Measurements from ENCODE around the gene OCA2.

The OCA2 gene

DNA sequence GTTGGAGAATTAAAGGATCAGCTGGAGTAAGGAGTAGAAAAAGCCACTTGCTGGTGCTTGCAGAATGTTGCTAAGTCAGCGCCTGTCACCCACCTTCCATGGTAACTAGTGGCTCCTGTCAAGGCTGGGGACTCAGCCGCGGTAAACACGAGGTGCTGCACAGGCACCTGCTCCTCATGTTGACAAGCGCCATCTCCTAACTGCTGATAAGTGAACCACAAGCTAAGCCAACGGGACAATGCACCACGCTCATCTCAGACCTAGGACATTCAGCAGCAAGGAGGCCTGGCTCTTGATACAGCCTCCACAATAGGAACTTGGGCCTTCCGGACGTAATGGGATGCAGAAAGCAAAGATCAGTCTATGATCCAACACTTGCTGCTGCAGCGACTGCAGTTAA lies 264.4 kb downstream of the OCA2 start:
- no peak for DNase-seq

DNA sequence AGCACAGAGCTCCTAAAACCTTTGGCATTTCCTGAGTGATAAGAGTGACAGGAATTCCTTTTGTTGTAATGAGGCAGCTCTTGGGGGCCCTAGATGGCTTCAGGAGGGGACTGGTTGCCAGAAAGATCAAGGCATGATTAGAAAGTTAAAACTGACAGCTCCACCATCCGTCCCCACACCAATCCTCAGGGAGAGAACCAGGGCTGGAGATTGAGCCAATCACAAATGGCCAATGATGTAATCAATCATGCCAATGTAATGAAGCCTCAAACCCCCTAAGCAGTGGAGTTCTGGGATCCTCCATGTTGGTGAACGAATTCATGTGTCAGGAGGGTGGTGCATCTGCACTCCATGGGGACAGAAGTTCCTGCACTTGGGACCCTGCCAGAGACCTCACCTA lies 265.1 kb downstream of the OCA2 start:
- no peak for DNase-seq

DNA sequence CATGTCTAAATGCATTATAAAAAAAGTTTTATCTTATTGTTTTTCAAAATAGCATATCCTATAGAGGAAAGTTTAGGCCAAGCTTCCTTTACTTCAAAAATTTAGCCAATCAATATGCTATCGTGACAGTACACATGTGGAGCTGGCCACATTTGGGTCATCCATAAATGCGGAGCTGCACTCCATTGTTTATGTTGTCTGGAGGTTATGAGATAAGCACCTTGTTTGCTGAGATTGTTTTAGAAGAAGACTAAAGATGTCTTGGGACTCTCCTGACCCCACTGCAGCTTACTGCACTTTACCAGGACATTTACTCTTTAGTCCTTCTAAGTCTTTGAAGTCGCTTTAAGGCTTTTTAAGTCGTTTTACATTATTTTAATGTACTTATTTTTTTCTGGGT lies 265.9 kb downstream of the OCA2 start:
- no peak for DNase-seq

DNA sequence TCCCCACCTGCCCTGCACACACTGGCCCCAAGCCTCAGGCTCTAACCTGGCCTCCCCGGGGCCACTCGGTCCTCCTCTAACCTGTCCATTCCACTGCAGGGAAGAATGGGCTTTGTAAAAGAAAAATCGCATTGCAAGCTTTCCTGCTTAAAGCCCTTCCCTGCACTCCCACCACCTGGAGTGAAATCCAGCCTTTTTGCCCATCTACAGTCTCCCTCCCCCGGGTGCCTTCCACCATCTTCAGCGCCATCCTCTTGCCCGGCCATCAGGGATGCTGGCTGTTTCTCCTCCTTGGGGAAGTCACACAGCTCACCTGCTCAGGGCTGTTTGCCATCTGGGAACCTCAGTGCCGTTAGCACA lies 266.9 kb downstream of the OCA2 start:
- DNase-seq = no peak

DNA sequence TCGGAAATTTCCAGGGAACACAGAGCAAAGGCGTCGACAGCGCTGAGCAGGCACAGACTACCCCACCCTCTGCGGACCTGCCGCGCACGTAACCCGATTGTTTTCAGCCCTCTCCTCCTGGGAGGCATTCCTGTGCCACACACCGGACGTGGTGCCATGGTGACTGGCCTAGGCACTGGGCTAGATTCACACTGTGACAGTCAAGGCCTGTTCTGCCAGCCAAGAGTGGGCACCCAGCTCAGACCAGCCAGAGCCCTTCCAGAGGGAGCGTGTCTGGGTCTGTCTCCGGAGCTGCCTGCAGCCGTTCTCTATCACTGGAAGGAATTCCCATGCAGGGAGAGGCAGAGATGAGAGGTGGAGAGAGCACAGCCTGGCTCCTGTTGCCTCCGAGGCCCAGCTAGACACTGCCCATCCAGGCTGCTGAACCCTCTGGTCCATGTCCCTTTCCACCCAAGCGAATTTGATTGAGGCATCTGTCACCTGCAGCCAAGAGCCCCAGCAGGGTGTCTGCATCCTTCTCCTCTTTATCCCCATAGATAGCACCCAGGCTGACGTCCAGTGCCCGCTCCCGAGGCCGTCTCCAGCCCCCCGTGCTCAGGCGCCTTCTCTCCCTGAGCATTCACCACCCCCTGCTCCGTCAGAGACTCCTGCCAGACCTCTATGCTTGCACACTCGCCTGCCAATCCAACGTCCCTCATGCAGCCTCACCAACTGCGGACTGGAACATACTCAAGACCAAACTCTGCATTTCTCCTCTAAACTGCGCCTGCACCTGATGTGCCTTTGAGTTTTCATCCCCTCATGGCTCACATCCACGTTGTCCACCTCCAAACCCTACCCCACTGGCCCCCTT lies 267.5 kb downstream of the OCA2 start:
- DNase-seq = no peak

DNA sequence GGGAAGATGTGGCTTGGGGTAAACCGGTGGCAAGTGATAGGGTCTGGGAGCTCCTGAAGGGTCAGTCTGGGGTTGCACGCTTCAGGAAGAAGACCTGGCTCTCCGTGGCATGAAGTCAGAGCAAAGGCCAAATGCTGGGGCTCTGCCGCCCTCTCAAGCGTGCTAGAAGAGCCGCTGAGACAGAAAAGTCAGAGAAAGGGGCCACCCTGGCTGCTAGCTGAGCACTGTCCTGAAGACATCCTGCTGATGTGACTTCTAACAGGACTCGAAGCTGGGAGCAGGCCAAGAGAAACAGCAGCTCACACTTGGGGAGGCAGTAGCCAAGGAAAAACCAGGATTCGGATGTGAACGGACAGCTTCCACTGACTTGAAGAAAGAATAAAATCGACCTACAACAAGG lies 270.4 kb downstream of the OCA2 start:
- DNase-seq = no peak

DNA sequence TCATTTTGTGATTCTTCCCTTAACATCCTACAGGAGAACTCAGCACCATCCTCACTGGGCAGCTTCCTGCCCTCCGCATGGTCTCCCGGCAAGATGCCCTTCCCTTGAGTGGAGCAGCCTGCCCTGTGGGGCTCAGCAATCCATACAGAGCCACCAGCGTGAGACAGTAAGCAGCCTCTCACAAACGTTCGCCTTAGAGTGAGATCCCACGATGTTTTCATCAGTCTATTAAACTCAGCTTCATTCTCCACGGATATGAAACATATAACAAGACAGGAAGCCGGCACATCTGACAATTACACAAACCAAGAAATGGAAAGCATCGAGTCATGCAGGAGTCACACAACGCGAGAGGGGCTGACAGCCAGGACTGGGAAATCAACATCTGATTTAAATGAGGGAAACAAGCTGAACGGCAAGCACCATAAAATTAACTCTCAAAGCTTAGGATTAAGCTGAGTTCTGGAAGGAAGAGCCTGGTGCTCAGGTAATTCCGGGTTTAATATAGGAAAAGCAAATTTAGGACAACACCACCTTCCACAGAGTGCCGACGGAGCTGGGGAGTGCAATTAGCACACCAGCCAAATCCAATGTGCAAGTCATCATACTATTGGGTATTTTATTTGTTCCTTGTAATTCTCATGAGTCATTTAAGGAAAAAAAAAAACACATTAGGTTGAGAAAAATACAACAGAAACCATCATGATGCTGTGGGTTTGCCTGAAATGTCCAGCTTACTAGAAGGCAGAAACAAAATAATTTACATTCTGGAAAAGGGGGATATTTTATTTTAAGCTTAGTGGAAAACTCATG lies 272.0 kb downstream of the OCA2 start:
- DNase-seq = no peak

DNA sequence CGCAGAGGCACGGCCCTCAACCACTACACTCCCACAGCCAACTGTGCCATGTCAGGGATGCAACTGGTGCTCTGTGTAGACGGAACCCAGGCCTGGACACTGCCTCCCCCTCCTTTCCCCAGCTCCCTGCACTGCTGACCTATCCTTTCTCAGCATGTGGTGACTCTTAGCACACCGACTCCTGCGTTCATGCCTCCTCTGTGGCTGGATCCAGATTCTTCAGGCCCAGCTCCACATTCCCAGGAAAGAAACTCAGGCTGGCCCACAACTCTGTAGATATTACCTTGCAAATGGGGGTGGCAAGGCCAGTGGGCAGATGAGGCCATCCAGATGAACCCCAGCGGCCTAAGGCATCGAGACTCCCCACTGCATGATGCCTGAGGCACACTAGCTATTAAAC lies 272.7 kb downstream of the OCA2 start:
- DNase-seq = no peak

DNA sequence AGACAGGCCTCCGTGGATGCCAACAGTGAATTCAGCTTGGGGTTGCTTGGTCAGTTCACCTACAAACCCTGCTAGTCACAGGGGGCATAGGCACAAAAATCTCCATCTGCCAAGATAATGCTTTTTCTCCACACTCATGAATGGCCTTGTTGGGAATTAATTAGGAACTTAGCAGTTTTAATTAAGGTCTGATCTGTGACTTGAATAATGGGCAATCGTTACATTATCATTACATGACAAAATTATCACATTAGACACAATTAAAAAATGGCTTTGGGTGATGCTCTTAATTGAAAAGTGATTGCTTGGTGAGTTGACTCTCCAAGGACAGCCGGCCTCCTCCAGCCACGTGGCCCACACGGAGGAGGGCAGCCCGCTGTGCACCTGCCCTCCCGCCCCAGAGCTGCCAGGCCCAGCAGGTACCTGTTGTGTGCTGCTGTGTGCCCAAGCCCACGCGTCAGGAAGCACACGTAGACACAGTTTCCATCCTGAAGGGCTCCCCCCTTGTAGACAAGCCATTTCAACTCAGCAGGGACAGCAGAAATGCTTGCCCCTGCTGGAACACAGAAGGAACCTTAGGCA lies 274.2 kb downstream of the OCA2 start:
- DNase-seq = no peak

DNA sequence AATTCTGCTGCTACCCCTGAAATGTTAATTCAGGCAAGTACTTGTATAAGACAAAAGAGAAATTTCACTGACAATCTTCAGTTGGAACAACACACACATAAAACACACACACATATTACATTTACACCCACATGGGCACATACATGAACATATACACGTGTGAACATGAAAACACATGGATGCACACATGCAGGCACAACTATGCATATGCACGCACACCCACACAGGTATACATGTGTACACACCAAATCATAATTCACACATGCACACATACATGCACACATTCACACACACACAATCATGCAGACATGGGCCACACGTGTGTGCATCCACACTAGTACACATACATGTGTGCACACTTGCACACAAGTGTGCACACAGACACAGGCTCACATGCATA lies 277.8 kb downstream of the OCA2 start:
- DNase-seq = no peak

DNA sequence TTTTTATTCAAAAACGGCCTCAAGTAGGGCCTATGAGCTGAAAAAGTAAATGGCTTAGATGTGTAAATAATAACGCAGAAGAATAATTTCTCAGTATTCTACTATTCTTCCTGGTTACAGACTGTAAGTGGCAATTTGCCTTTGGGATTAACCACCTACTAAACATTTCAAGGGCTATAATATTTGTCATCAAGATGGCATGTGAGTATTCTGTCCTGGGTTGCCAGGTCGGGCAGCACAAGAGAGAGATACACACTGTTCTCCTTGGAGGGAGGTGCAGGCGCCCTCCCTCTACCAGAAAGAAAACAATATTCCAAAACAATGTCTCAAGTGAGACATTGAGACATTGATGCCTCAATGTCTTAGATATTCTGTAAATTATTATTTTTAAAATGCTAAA lies 278.4 kb downstream of the OCA2 start:
- no peak for DNase-seq

DNA sequence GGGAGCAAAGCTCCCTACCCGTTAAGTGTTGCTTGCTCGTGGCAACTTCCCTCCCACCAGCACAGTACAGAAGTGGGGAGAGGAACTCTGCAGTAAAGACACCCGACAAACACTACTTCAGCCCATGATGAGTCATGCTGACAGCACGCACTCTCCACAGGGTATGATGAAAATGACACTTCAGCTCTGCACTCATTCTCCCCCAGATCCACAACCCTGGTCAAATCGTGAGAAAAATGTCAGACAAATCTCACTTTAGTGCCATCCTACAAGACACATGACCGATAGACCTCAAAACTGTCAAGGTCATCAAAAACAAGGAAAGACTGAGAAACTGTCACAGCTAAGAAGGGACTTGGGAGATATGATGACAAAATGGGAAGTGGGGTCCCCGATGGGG lies 278.9 kb downstream of the OCA2 start:
- no peak for DNase-seq

DNA sequence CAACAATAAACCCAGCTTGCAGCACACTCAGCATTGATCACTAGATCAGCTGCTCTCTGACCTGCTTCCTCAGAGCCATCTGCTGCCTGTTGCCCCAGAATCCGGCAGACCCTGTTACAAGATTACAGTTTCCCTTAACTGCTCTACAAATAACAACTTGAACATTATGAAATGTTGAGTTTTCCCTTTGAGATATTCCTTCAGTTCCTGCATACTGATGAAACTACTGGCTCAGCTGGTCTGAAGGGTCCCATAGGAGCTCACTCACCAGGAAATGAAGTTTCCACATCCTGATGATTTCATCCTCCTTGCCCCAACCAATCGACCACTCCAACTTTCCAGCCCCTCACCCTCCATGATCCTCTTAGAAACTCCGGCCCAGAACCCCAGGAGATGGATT lies 281.9 kb downstream of the OCA2 start:
- DNase-seq = no peak

DNA sequence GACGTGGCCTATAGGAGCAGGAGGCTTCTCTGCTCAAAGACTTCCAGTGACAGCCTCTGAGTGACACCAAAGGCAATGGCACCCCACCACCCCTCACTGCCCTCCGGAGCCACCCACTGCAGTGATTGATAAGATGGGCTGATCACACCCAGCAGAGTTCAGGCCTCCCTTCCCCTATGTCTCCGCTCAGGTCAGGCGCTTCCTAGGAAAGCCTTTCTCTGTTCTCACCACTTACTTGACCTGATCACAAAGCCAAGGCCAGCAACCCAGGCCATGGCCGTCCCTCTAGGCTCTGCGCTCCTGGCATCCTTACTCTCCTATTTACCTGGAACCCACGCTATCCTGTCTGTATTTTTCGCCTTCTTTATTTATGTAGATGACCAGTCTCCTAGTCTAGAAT lies 282.3 kb downstream of the OCA2 start:
- no peak for DNase-seq

DNA sequence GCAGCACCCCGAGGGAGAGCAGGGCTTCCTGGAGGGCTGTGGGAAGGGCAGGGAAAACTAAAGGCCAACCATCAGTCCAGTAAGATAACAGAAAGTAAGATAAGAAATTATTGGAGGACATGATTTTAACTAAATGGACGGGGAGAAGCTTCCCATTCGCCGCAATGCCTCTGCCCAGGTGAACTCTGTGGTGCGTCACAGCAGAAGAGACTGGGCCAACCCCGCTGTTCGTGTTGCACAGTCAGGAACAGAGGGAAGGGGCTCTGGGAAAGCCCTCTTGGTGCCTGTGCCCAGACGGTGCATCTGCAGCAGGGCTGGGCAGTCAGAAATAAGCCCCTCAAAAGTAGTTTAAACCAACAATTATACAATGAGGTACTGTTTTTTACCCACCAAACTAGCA lies 284.1 kb downstream of the OCA2 start:
- no peak for DNase-seq

DNA sequence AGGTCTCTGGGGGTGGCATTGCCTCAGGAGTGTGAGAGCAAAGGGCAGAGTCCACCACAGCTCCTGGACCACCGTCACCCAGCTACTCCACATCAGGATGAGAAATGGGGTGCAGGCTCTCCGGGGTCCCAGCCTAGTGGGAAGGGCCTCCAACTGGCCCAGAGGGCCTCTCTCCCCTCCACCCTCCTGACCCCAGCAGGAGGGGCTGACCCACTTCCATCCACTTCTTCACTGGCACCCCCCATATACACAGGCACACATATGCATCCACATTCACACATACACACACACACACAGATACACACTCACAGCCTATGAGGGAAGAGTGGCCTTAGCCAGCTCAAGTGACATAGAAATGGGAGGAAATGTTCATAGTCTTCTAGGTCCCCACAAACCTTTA lies 286.0 kb downstream of the OCA2 start:
- DNase-seq = no peak

DNA sequence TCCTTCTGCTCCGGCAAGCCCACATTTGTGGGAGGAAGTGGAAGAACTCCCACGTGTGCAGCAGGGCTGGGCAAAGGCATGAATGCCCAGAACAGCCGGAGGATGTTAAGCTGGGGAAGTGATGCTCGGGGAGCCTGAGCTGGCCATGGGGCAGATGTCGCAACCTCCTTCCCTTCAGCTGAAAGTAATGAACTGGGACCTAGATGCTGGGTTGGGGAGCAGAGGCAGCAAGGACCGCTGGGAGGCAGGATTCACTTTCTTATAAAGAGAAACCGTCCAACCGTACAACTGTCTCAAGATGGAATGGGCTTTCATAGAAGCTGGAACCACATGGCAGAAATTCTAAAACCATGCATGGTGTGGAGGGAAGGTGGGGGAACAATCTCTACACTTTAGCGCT lies 290.9 kb downstream of the OCA2 start:
- DNase-seq = no peak

DNA sequence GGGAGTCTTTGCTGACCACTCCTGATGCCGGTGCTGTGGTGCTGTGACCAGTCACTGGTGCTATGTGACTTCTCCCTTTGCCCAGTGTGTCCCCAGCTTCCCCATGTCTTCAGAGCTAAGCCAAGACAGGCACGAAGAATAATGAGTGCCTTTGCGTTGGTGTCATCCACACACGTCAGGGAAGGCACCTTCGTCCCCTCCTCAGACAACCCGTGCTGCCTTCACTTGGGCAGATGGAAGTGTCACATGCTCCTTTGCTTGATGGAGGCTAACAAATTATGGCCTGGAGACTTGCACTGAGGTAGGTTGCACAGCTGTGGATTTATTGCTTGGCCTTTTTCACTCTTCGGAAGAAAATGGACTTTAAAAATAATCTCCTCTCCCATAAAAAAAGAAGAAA lies 291.8 kb downstream of the OCA2 start:
- no peak for DNase-seq

DNA sequence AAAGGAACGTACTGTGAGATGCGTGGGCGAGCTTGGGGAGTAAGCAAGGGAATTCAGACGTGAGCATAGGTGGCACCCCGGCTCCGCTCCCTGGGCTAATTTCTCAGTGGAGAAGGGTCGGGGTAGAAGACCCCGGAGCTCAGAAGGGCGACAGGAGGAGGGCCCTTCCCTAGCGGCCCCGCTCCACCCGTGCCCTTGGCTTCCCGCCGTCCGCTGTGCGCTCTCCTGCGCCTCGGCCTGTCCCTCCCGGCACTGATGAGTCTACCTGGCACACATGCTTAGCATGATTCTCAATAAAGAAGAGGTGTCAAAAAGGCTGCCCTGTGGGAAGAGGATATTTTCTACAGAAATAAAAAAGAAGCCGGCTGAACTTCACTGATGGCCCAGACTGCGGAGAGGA lies 292.7 kb downstream of the OCA2 start:
- DNase-seq = no peak

DNA sequence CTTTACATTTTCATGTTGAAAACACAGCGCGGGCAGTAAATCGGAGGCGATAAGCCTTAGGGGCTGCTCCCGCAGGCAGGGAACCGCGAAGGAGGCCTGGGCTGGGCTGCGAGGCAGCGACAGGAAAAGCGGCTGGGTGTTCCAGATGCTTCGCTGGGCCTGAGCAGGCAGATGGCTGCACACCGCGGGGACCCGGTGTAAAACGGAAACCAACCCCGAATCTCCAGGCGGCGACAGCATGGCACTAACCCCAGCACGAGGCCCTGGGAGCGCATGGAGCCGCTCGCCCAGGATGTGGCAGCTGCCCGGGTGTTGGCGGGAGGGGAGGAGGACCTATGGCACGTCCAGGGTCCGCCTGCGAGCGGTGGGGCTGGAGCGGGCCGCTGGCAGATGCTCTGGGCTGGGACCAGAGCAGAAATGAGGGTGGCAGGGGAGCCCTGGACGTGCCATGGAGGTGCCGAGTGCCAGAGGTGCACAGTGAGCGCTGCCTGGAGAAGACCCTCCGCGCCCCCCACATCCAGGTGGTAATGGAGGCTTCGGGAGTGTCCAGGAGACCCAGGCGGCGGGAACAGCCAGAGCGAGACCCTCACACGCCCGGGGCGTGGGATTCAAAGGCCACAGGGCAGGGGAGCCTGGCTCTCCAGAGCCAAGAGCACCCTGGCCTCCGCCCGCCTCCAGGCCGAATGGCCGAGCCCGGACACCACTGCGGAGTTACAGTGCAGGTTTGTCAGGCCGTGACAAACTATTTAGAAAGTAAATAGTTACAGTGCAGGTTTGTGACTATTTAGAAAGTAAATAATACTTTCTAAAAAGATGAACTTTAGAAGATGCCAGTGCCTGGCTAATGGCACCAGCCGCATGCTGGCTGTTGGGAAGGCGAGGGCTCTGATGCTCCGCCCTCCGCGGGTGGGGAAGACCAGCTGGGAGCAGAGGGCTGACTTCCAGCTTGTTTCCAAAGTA lies 293.6 kb downstream of the OCA2 start:
- DNase-seq = no peak

DNA sequence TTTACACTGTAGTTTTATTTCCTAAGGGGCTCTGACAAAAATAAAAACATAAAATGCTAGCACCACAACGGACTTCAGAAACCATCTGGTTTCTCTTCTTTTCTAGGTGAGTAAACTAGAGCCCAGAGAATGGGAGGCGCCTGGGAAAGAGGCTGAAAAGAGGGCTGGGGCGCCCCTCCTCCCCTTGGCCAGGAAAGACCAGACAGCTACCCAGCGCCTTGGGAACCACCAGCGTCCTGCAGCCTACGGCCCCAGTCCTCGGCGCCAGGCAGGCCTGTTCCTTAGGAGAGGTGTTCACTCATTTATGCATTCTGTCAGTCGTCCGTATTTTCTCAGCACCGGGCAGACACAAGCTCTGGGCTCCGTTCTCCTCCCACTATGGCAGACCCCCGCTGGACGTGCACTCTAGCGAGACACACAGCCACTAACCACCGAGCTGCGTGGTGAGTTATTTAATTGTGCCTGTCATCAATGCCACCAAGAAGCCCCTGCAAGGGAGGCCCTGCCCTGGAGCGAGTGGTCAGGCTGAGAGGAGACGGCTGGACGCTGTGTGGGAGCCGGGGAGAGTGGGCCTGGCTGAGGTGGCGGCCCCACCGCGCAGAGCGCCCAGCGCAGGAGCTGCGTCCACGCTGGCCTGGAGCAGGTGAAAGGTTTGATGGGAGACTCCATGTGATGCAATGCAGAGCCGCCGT lies 294.4 kb downstream of the OCA2 start:
- no peak for DNase-seq

DNA sequence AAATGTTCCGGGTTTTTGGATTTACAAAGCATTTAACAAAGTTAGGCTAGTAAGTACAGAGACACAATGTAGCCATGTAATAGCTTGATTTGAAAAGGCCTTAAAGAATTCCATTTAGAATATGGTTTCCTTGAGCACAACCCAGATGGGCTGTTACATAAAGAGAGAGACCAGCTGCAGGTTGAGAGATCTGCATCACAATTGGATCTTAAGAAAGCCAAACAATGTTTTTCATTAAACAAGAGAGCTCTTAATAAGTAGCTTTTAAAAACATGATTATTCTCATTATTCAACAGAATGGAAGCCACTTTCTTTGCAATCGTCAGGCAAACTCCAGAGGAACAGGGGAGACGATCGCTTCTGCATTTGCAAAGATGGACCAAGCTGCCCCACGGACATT lies 300.3 kb downstream of the OCA2 start:
- DNase-seq = no peak

Data from CD4-positive, alpha-beta T cell treated with Interleukin-21 for 1 hour (primary cell).